ENCODE results near the gene TNNI2.
A peak's percentile ranks its signal among the peaks of the same experiment; 100 is the strongest.

GRCh38 chr11:1826552-1827094 lies 12.2 kb upstream of the TNNI2 start:
- TF ChIP-seq CTCF (conservative IDR thresholded peaks at IDR 0.05; ENCODE audit: low read depth, low read length) (peak; percentile 51), EZH2phosphoT487 (IDR thresholded peaks at IDR 0.05; ENCODE audit: borderline replicate concordance, low read length) (no peak)

Data from PC-3 (cell line).